AG09309 (cell line): Measurements from ENCODE around the gene ARFGEF2.
A peak's percentile ranks its signal among the peaks of the same experiment; 100 is the strongest.

Source experiments
- DNase-seq: peaks from one replicate; pipeline ENCODE4 v3.0.0-alpha.2; 2010; ENCODE audit warnings: low read depth
- H3K4me3 ChIP-seq: 2 replicates; pipeline ENCODE4 v1.5.1; 2011; ENCODE audit warnings: mild to moderate bottlenecking, low read depth, low read length, moderate library complexity; ENCODE audit not compliant: control insufficient read depth
- TF ChIP-seq, protein P1 (sequence below): IDR thresholded peaks from 2 replicates; pipeline ENCODE4 v1.5.1; 2011; ENCODE audit warnings: mild to moderate bottlenecking, low read depth, low read length, inconsistent platforms; ENCODE audit not compliant: insufficient read depth, control insufficient read depth; ENCODE audit errors: missing control alignments

ARFGEF2 gene

GRCh38 chr20:48926267-48926666 is 4.8 kb downstream of the ARFGEF2 start:
- no peak overlapping the region for H3K4me3 ChIP-seq
- no peak for DNase-seq
- TF ChIP-seq, protein P1, sequence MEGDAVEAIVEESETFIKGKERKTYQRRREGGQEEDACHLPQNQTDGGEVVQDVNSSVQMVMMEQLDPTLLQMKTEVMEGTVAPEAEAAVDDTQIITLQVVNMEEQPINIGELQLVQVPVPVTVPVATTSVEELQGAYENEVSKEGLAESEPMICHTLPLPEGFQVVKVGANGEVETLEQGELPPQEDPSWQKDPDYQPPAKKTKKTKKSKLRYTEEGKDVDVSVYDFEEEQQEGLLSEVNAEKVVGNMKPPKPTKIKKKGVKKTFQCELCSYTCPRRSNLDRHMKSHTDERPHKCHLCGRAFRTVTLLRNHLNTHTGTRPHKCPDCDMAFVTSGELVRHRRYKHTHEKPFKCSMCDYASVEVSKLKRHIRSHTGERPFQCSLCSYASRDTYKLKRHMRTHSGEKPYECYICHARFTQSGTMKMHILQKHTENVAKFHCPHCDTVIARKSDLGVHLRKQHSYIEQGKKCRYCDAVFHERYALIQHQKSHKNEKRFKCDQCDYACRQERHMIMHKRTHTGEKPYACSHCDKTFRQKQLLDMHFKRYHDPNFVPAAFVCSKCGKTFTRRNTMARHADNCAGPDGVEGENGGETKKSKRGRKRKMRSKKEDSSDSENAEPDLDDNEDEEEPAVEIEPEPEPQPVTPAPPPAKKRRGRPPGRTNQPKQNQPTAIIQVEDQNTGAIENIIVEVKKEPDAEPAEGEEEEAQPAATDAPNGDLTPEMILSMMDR: no peak

DNA sequence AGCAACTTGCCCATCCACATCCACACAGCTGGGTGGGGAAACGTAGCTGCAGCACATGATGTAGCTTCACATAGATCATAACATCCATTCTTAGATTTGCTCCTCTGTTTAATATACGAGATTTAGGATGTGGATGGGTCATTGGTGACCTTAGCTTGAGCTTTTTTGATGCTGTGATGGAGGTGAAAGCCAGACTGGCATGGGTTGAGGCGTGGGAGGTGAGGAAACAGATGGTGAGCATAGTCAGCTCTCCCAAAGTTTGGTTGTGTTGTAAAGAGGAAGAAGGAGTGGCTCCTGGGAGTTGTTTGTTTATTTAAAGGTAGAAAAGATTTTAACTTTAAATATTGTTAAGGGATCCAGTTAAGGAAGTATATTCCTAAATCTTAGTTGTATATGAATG is 5.3 kb downstream of the ARFGEF2 start:
- no peak overlapping the region for H3K4me3 ChIP-seq
- TF ChIP-seq, protein P1: no peak
- DNase-seq: no peak

- peak; percentile 46 for DNase-seq
- TF ChIP-seq, protein P1: no peak
- H3K4me3 ChIP-seq: no peak overlapping the region
Measured at GRCh38 chr20:48928832-48929725, 7.6 kb downstream of the ARFGEF2 start.

- H3K4me3 ChIP-seq: no peak overlapping the region
- no peak for DNase-seq
- TF ChIP-seq, protein P1: no peak
Measured at GRCh38 chr20:48930035-48930434, 8.5 kb downstream of the ARFGEF2 start.

DNA sequence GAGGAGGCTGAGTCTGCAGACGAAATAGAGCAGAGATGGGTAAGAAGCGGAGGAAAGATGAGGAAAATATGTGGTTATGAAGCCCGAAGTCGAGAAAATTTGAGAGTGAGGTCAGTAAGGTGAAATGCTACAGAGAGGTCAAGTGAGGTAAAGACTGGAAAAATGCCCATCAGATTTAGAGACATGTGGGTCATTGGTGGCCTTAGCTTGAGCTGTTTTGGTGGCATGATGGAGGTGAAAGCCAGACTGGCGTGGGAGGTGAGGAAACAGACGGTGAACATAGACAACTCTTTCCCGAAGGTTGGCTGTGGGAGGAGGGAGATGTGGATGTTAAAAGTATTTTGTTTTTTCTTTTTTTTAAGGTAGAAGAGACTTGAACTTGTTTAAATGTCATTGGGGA is 9.4 kb downstream of the ARFGEF2 start:
- no peak overlapping the region for H3K4me3 ChIP-seq
- TF ChIP-seq, protein P1: no peak
- no peak for DNase-seq

DNA sequence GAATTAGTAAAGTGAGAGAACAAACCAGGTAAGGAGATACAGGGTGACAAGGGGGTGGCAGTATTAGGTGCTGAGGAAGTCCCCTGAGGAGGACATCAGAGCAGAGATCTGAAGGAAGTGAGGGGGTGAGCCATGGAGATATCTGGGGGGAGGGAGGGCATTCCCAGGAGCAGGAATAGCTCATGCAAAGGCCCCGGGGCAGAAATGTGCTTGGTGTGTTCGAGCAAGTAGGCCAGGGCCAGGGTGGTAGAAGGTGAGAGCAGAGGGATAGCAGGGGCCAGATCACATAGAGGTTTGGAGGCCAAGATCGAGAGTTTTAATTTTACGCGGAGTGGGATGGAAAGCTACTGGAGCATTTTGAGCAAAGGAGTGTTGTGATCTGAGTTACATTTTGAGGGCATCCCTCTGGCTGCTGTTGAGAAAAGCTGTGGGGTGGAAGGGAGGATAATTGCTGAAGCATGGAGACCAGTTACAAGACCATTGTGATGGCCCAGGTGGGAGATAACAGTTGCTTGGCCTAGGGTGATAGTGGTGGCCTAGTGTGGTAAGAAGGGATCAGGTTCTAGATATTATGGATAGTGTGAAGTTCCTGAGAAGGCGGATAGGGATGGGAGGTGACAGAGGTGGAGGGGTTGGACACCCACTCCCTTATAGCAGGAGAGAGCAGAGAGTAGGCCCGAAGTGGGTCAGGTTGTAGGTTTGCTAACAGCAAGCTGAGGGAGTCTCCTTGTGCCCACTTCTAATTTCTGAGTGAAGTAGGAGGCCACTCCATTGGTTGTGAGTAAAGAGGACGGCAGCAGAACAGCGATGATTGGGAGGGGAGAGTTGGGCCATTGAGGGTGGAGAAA is 10.2 kb downstream of the ARFGEF2 start:
- H3K4me3 ChIP-seq: no peak overlapping the region
- TF ChIP-seq, protein P1: no peak

More for the DNA sequence above, 10.2 kb downstream of the ARFGEF2 start:
- DNase-seq: no peak
